PFSK-1 (cell line): ENCODE data around the gene SMIM24.

Source experiments
- FOXP2 ChIP-seq: optimal IDR thresholded peaks from 2 replicates; pipeline ENCODE3; 2011; ENCODE audit warnings: borderline replicate concordance, control low read depth, inconsistent platforms; ENCODE audit not compliant: insufficient read depth; ENCODE audit errors: extremely low read length, extremely low read depth
- POLR2AphosphoS5 ChIP-seq: IDR thresholded peaks from 2 replicates; pipeline ENCODE4 v1.6.1; 2012; ENCODE audit warnings: low read depth, mild to moderate bottlenecking, control low read depth, low read length, moderate library complexity
- SIN3A ChIP-seq: IDR thresholded peaks from 2 replicates; pipeline ENCODE4 v1.6.1; 2012; ENCODE audit warnings: mild to moderate bottlenecking, low read length, moderate library complexity, borderline replicate concordance; ENCODE audit not compliant: insufficient read depth
- TAF1 ChIP-seq: IDR thresholded peaks from 2 replicates; pipeline ENCODE4 v1.6.1; 2012; ENCODE audit warnings: low read length, control low read depth, borderline replicate concordance; ENCODE audit not compliant: insufficient read depth
- TF ChIP-seq, protein P1 (sequence below), 2 experiments: IDR thresholded peaks; 2 replicates each; pipeline versions ENCODE4 v1.6.1 to v1.8.0; 2011 to 2012; ENCODE audit warnings: low read depth in 2 of 2, low read length in 2 of 2, control low read depth in 1 of 2, inconsistent platforms in 1 of 2, mild to moderate bottlenecking in 1 of 2, moderate library complexity in 1 of 2; ENCODE audit not compliant: insufficient read depth in 1 of 2

DNA sequence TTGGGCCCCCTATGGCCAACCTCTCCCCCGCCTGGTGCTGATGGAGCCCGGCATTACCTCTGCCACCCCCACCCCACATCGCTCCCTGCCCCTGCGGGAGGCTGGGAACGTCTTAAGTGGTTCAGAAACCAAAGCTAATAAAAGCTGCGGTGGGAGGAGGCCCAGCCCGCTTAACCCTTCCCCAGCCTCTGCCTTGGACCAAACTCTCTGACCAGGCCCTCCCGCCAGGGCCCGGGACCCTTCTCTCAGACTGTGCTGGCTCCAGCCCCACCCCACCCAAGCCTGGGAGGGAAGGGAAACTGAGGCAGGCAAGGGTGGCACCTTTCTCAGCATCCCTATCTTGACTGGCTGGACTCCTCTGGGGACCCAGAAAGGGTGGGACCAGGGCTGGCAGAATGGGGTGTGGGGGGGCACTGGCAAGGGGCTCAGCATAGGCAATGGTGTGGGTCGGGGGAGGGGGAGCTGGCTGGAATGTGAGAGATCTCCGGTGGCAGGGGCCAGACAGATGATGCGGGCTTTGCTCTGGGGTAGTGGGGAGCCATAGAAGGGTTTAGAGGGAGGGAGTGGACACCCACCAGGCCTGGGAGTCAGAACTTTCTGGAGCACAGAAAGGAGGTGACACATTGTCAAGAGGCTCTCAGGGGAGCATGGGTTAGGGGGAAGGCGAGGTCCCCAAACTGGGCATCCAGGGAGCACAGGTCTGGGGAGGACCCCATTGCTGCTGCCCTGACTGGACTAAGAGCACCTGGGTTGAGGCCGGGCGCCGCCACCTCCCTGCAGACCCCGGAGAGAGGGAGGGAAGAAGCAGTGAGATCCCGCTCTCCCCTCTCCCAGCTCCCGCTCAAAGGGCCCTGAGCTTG lies 21.9 kb downstream of the SMIM24 start:
- TF ChIP-seq POLR2AphosphoS5, result no peak
- TF ChIP-seq TAF1, result no peak
- TF ChIP-seq, protein P1, sequence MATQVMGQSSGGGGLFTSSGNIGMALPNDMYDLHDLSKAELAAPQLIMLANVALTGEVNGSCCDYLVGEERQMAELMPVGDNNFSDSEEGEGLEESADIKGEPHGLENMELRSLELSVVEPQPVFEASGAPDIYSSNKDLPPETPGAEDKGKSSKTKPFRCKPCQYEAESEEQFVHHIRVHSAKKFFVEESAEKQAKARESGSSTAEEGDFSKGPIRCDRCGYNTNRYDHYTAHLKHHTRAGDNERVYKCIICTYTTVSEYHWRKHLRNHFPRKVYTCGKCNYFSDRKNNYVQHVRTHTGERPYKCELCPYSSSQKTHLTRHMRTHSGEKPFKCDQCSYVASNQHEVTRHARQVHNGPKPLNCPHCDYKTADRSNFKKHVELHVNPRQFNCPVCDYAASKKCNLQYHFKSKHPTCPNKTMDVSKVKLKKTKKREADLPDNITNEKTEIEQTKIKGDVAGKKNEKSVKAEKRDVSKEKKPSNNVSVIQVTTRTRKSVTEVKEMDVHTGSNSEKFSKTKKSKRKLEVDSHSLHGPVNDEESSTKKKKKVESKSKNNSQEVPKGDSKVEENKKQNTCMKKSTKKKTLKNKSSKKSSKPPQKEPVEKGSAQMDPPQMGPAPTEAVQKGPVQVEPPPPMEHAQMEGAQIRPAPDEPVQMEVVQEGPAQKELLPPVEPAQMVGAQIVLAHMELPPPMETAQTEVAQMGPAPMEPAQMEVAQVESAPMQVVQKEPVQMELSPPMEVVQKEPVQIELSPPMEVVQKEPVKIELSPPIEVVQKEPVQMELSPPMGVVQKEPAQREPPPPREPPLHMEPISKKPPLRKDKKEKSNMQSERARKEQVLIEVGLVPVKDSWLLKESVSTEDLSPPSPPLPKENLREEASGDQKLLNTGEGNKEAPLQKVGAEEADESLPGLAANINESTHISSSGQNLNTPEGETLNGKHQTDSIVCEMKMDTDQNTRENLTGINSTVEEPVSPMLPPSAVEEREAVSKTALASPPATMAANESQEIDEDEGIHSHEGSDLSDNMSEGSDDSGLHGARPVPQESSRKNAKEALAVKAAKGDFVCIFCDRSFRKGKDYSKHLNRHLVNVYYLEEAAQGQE (IDR thresholded peaks at IDR 0.05; ENCODE audit: insufficient read depth in 1 of 2, low read depth in 2 of 2, low read length in 2 of 2), result no peak
- no peak for TF ChIP-seq SIN3A
- TF ChIP-seq FOXP2, result no peak
